ENCODE measurements around the gene MCM10.

The MCM10 gene

DNA sequence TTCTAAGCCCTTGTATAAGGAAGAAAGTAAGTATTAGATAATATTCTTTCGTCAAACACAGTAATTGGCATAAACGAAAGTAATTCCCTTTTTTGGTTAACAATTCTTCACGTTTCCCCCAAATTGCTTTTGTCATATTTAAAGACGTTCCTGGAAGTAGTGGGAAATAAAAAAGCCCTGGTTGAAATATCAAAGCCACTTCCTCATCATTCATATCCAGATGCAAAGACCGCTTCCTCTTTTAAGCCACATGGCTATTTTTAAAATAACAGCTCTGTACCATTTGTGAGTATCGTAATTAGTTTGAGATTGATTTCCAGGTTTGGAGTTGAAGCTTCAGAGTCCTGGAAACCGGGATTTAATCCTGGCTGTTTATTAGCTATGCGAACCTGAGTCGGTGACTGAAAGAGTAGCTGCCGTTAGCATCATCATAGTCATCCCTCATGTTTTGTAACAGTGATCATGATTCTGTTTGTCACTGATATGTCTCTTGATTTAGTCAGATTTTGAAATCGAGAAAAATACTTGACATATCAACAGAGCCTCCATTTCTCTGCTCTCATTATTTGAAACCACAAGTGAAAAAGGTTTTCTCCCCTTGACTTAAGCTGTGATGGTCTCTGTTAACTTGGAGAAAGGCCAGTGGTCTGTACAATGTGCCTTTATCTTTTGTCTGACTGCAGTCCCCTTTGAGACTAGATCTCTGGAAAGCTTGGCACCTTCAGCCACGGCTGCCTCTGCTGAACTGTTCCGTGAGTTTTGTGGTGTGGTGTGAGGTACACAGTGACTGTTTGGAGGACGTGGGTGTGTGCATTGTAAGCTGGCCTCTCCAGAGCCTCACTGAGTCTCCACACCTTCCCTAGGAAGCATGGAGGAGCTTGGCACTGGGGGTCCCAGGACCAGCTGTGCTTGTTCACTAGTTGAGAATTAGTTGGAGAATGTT lies 43.2 kb upstream of the MCM10 start:
- Histone ChIP-seq H3K27me3 (replicated peaks; ENCODE audit: insufficient read depth, low read length) (no peaks in the 10 kb centered on the region), H2AFZ (ENCODE audit: low read length) (no peak overlapping the region), H3K4me2 (ENCODE audit: low read depth, low read length) (no peak overlapping the region), H3F3A (ENCODE audit: insufficient read depth, low read length) (no peaks in the 10 kb centered on the region; the same call in 1 of the 2 replicates), H3K4me1 (ENCODE audit: low read length) (0 out of 2 replicates have a peak, but pooled peaks cover 4% of the 10 kb centered on the region), H3K27ac (ENCODE audit: low read length) (no peak overlapping the region), H3K9me3 (replicated peaks; ENCODE audit: insufficient read depth, low read length) (no peaks in the 10 kb centered on the region), H3K9me2 (replicated peaks; ENCODE audit: insufficient read depth, low read length) (no peaks in the 10 kb centered on the region), H4K20me1 (ENCODE audit: insufficient read depth, low read length) (no peaks in the 10 kb centered on the region), H3K9ac (ENCODE audit: low read length) (no peak overlapping the region), H3K79me2 (ENCODE audit: low read length) (0 out of 2 replicates have a peak, but pooled peaks cover 4% of the 10 kb centered on the region), H3K36me3 (replicated peaks; ENCODE audit: insufficient read depth, low read length) (no peaks in the 10 kb centered on the region; the same call in none of the 2 replicates), H3K4me3 (ENCODE audit: low read length) (no peak overlapping the region)
- no peak for DNase-seq
- TF ChIP-seq, protein P1, sequence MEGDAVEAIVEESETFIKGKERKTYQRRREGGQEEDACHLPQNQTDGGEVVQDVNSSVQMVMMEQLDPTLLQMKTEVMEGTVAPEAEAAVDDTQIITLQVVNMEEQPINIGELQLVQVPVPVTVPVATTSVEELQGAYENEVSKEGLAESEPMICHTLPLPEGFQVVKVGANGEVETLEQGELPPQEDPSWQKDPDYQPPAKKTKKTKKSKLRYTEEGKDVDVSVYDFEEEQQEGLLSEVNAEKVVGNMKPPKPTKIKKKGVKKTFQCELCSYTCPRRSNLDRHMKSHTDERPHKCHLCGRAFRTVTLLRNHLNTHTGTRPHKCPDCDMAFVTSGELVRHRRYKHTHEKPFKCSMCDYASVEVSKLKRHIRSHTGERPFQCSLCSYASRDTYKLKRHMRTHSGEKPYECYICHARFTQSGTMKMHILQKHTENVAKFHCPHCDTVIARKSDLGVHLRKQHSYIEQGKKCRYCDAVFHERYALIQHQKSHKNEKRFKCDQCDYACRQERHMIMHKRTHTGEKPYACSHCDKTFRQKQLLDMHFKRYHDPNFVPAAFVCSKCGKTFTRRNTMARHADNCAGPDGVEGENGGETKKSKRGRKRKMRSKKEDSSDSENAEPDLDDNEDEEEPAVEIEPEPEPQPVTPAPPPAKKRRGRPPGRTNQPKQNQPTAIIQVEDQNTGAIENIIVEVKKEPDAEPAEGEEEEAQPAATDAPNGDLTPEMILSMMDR (IDR thresholded peaks at IDR 0.05; ENCODE audit: low read length) = no peak
- TF ChIP-seq EZH2 (optimal IDR thresholded peaks at IDR 0.05; ENCODE audit: low read depth, low read length) (no peak), EZH2phosphoT487 (IDR thresholded peaks at IDR 0.05; ENCODE audit: low read length) (no peak)

DNA sequence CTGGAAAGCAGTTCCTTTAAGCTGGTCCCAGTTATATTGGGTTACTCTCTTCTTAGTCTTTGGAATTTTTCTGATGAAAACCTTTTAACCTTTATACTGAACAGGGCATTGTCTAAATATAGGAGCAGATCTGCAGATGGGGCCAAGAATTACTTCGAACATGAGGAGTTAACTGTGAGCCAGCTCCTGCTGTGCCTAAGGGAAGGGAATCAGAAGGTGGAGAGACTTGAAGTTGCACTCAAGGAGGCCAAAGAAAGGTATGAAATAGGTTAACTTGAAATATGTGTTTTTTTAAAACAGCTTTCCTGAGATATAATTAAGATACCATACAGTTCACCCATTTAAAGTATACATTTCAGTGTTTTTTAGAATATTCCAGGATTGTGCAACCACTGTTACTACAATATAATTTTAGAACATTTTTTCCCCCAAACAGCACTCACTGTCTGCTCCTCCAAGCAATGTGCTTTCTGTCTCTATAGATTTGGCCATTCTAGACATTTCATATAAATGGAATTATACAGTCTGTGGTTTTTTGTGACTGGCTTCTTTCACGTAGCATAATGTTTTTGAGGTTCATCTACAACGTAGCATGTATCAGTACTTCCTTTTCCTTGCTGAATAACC lies 42.5 kb upstream of the MCM10 start:
- H3K4me3 ChIP-seq (ENCODE audit: low read length) = no peak overlapping the region
- H2AFZ ChIP-seq (ENCODE audit: low read length) = no peak overlapping the region
- H3K36me3 ChIP-seq (replicated peaks; ENCODE audit: insufficient read depth, low read length) = no peaks in the 10 kb centered on the region; the same call in none of the 2 replicates
- no peaks in the 10 kb centered on the region; the same call in 1 of the 2 replicates for H3F3A ChIP-seq (ENCODE audit: insufficient read depth, low read length)
- H3K27me3 ChIP-seq (replicated peaks; ENCODE audit: insufficient read depth, low read length) = no peaks in the 10 kb centered on the region
- H4K20me1 ChIP-seq (ENCODE audit: insufficient read depth, low read length) = no peaks in the 10 kb centered on the region
- H3K27ac ChIP-seq (ENCODE audit: low read length) = no peak overlapping the region
- H3K4me2 ChIP-seq (ENCODE audit: low read depth, low read length) = no peak overlapping the region
- no peak overlapping the region for H3K9ac ChIP-seq (ENCODE audit: low read length)
- no peaks in the 10 kb centered on the region for H3K9me3 ChIP-seq (replicated peaks; ENCODE audit: insufficient read depth, low read length)
- H3K9me2 ChIP-seq (replicated peaks; ENCODE audit: insufficient read depth, low read length) = no peaks in the 10 kb centered on the region
- H3K4me1 ChIP-seq (ENCODE audit: low read length) = 0 out of 2 replicates have a peak, but pooled peaks cover 4% of the 10 kb centered on the region
- 0 out of 2 replicates have a peak, but pooled peaks cover 4% of the 10 kb centered on the region for H3K79me2 ChIP-seq (ENCODE audit: low read length)
- TF ChIP-seq EZH2 (optimal IDR thresholded peaks at IDR 0.05; ENCODE audit: low read depth, low read length) = no peak
- TF ChIP-seq, protein P1 (IDR thresholded peaks at IDR 0.05; ENCODE audit: low read length) = no peak
- TF ChIP-seq EZH2phosphoT487 (IDR thresholded peaks at IDR 0.05; ENCODE audit: low read length) = no peak
- DNase-seq = no peak

DNA sequence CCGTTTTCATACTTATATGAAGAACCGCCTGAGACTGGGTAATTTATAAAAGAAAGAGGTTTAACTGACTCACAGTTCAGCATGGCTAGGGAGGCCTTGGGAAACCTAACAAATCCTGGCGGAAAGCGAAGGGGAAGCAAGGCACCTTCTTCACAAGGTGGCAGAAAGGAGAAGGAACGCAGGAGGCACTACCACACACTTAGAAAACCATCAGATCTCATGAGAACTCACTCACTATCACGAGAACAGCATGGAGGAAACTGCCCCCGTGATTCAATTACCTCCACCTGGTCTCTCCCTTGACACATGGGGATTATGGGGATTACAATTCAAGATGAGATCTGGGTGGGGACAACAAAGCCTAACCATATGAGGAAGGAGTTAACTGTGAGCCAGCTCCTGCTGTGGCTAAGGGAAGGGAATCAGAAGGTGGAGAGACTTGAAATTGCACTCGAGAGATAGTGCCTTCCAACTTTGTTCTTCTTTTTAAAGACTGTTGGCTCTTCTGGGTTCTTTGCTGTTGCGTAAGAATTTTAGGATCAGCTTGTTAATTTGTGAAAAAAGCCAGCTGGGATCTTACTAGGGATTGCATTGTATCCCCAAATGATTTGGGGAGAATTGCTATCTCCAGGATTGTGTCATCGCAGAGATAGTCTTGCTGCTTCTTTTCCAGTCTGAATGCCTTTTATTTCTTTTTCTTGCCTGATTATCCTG lies 40.4 kb upstream of the MCM10 start:
- H3K36me3 ChIP-seq (replicated peaks; ENCODE audit: insufficient read depth, low read length) = peaks cover 4% of the 10 kb centered on the region

More for the DNA sequence above, 40.4 kb upstream of the MCM10 start:
- Histone ChIP-seq H3F3A (ENCODE audit: insufficient read depth, low read length) (no peaks in the 10 kb centered on the region; the same call in 1 of the 2 replicates), H3K9ac (ENCODE audit: low read length) (no peak overlapping the region), H2AFZ (ENCODE audit: low read length) (no peak overlapping the region), H3K4me1 (ENCODE audit: low read length) (0 out of 2 replicates have a peak, but pooled peaks cover 4% of the 10 kb centered on the region), H3K27me3 (replicated peaks; ENCODE audit: insufficient read depth, low read length) (no peaks in the 10 kb centered on the region), H3K4me2 (ENCODE audit: low read depth, low read length) (no peak overlapping the region), H3K4me3 (ENCODE audit: low read length) (no peak overlapping the region), H3K9me2 (replicated peaks; ENCODE audit: insufficient read depth, low read length) (no peaks in the 10 kb centered on the region), H3K79me2 (ENCODE audit: low read length) (0 out of 2 replicates have a peak, but pooled peaks cover 4% of the 10 kb centered on the region), H3K27ac (ENCODE audit: low read length) (no peak overlapping the region), H4K20me1 (ENCODE audit: insufficient read depth, low read length) (no peaks in the 10 kb centered on the region), H3K9me3 (replicated peaks; ENCODE audit: insufficient read depth, low read length) (no peaks in the 10 kb centered on the region)
- DNase-seq = no peak
- TF ChIP-seq EZH2phosphoT487 (IDR thresholded peaks at IDR 0.05; ENCODE audit: low read length) = no peak
- TF ChIP-seq, protein P1 (IDR thresholded peaks at IDR 0.05; ENCODE audit: low read length) = no peak
- no peak for TF ChIP-seq EZH2 (optimal IDR thresholded peaks at IDR 0.05; ENCODE audit: low read depth, low read length)

Data from MM.1S (cell line).